Fibroblast of villous mesenchyme (primary cell): ENCODE results near the gene MC3R. TPM values are rescaled to one million over a fixed set of nuclear protein-coding genes. Genes with fewer than 3 reads are reported as not detected.
"Not testable (repeated sequence)": the region's sequence is repeated elsewhere in the genome, so short reads cannot be mapped to it uniquely, and the experiment has no call there.

ENCODE experiments used
- DNase-seq: peaks from one replicate; pipeline ENCODE4 v3.0.0-alpha.2; 2010; ENCODE audit warnings: low read depth
- H3K4me3 ChIP-seq: 2 replicates; pipeline ENCODE4 v1.5.1; 2011; ENCODE audit warnings: low read depth, mild to moderate bottlenecking, low read length
- total RNA-seq: library from RNA; depleted of rRNA; stranded (reverse); fragments of >200 nt; gene quantifications from 2 replicates; pipeline ENCODE4 v1.2.3, GENCODE V29; 2012
- TF ChIP-seq, protein P1 (sequence below): IDR thresholded peaks from 2 replicates; pipeline ENCODE4 v1.5.1; 2012; ENCODE audit warnings: low read depth, mild to moderate bottlenecking, low read length; ENCODE audit not compliant: insufficient read depth

Gene MC3R
- total RNA-seq, 1 donor: not detected

DNA sequence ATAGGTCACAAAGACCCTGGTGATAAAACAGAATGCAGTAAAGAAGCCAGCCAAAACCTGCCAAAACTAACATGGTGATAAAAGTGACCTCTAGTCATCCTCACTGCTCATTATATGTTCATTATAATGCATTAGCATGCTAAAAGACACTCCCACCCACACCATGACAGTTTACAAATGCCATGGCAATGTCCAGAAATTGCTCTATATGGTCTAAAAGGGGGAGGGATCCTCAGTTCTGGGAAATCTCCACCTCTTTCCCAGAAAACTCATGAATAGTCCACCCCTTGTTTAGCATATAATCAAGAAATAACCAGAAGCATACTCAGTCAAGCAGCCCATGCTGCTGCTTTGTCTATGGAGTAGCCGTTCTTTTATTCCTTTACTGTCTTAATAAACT lies 40.4 kb upstream of the MC3R start:
- DNase-seq: no peak
- TF ChIP-seq, protein P1, sequence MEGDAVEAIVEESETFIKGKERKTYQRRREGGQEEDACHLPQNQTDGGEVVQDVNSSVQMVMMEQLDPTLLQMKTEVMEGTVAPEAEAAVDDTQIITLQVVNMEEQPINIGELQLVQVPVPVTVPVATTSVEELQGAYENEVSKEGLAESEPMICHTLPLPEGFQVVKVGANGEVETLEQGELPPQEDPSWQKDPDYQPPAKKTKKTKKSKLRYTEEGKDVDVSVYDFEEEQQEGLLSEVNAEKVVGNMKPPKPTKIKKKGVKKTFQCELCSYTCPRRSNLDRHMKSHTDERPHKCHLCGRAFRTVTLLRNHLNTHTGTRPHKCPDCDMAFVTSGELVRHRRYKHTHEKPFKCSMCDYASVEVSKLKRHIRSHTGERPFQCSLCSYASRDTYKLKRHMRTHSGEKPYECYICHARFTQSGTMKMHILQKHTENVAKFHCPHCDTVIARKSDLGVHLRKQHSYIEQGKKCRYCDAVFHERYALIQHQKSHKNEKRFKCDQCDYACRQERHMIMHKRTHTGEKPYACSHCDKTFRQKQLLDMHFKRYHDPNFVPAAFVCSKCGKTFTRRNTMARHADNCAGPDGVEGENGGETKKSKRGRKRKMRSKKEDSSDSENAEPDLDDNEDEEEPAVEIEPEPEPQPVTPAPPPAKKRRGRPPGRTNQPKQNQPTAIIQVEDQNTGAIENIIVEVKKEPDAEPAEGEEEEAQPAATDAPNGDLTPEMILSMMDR: no peak
- H3K4me3 ChIP-seq: no peak overlapping the region

DNA sequence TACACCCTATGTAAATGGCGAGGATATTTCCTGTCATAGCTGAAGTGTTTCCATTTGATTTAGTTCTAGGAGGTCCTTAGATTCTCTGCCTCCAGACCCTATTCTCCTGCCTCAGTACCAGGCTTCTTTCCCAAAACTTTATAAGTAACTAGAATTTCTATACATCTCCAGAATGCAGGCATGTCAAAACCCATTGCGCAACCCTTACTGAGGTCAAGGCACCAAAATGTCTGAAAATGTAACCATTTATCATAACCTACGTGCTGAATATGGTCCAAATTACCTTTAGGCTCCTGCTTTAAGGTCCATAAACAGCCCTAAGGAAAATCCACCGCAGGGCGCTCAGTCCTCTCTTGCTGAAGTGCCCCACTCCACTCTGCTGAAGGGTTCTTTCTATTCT lies 37.5 kb upstream of the MC3R start:
- H3K4me3 ChIP-seq: no peak overlapping the region
- DNase-seq: no peak
- TF ChIP-seq, protein P1: no peak

DNA sequence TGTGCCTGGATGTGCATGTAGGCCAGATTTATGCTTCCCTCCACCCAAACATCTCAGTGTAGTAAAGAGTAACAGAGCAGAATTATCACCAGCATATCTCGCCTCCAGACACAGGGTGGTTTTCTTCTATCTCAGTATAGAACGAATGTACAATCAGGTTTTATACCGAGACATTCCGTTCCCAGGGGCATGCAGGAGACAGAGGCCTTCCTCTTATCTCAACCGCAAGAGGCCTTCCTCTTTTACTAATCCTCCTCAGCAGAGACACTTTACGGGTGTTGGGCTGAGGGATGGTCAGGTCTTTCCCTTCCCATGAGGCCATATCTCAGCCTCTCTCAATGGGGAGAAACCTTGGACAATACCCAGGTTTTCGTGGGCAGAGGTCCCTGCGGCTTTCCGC lies 36.4 kb upstream of the MC3R start:
- peak; percentile 85 for DNase-seq
- TF ChIP-seq, protein P1: no peak
- H3K4me3 ChIP-seq: no peak overlapping the region

DNA sequence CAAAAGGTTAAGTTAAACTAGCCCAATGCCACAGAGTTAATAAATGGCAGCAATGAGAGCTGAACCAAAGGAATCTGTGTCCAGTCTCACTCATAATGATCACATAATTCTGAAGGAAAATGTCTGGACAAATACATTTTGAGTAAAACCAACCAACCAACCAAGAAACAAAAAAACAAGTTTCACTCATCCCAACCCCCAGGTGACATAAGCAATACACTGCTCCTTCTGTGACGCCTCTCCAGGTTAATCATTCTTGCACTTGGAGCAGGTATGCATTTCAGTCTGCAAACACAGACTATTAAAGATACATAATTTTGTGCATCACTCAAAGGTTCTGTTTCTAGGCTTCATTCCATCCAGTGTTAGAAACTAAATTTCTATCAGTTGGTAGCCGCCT lies 35.2 kb upstream of the MC3R start:
- no peak overlapping the region for H3K4me3 ChIP-seq
- DNase-seq: no peak
- TF ChIP-seq, protein P1: no peak

DNA sequence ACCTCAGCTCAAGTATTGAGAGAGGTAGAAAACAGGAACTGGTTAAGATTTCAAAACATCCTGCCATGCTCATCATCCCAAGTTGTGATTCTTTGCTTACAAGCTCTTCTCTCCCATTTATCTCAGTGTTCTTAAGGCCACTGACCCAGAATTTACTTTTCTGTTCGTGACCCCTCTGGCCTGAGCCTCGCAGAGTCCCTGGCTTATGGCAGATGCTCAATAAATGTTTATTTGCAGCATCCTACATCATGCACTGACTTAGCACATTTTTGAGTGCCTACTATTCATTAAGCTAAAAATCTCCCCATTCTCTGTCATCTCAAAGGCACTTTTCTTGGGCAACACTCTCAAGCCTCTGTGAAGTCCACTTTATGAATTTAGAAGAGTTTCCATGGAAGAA lies 33.4 kb upstream of the MC3R start:
- DNase-seq: peak; percentile 65
- TF ChIP-seq, protein P1: no peak
- no peak overlapping the region for H3K4me3 ChIP-seq

DNA sequence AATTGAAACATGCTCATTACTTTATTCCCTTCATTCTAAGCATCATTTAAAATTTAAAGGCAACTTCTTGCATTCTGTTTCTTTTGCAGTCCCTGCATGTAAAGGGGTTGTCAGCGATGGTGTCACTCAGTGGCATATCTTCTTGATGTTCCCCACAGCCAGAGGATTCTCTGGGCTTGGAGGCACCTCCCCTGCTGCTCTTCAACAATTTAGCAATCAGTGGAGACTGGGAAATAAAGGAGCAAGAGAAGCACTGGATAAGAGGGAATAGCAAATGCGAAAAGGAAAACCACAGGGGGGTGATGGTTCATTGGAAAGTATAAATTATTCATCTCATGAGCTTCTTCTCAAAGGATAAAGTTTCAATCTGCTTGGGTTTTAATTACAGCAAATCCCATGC lies 30.7 kb upstream of the MC3R start:
- TF ChIP-seq, protein P1: no peak
- DNase-seq: no peak
- H3K4me3 ChIP-seq: no peak overlapping the region

DNA sequence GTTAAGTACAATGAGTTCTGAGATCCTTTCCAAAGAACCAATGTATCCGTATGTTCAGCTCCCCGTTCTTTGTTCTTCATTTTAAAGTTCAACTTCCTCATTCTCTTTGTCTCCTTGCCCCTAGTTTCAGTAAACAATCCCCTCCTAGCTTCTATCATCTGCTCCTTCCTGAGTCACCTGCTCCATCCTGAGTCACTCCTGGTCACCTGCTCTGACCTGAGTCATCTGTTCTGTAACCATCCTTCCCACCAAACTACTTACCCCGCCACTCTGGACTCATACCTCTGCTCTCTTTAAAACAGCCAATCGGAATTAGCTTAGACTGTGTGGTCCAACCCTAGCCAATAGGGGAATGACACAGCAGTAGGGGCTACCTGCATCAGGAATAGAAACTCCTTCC lies 27.3 kb upstream of the MC3R start:
- not testable (repeated sequence) for H3K4me3 ChIP-seq, DNase-seq
